HG03575 (cell line): ENCODE results near the gene ZYG11A.

ENCODE experiments used
- ATAC-seq: cut with Tn5 transposase; IDR thresholded peaks from one replicate; pipeline ENCODE4 v1.9.1; 2021; ENCODE audit not compliant: unreplicated experiment, insufficient number of reproducible peaks, low FRiP score; ENCODE audit errors: extremely low read depth

Gene ZYG11A

GRCh38 chr1:52914463-52914862 lies 71.9 kb downstream of the ZYG11A start:
- ATAC-seq, result no peak

GRCh38 chr1:52915211-52915854 lies 72.8 kb downstream of the ZYG11A start:
- ATAC-seq, result no peak

GRCh38 chr1:52915855-52916220 lies 73.3 kb downstream of the ZYG11A start:
- ATAC-seq, result no peak

GRCh38 chr1:52916241-52916975 lies 73.8 kb downstream of the ZYG11A start:
- ATAC-seq, result no peak

GRCh38 chr1:52917156-52917555 lies 74.6 kb downstream of the ZYG11A start:
- no peak for ATAC-seq

- ATAC-seq, result no peak
These were observed 75.0 kb downstream of the ZYG11A start for GRCh38 chr1:52917581-52917980.

- ATAC-seq, result no peak
These were observed 75.6 kb downstream of the ZYG11A start for GRCh38 chr1:52918201-52918600.

GRCh38 chr1:52919051-52919722 lies 76.6 kb downstream of the ZYG11A start:
- no peak for ATAC-seq

GRCh38 chr1:52919723-52920483 lies 77.3 kb downstream of the ZYG11A start:
- ATAC-seq, result no peak

- ATAC-seq, result no peak
These were observed 78.3 kb downstream of the ZYG11A start for GRCh38 chr1:52920791-52921291.

- ATAC-seq, result no peak
These were observed 83.0 kb downstream of the ZYG11A start for GRCh38 chr1:52925571-52926005.

- no peak for ATAC-seq
These were observed 84.3 kb downstream of the ZYG11A start for GRCh38 chr1:52926864-52927211.

GRCh38 chr1:52927212-52928014 lies 84.9 kb downstream of the ZYG11A start, which contains the start of gene SCP2:
Gene SCP2, plus strand, starts transcription at chr1:52927276. Its CDS starts 121 bp downstream, at chr1:52927397.
- no peak for ATAC-seq

- no peak for ATAC-seq
These were observed 85.5 kb downstream of the ZYG11A start for GRCh38 chr1:52928015-52928404.

- ATAC-seq, result no peak
These were observed 86.5 kb downstream of the ZYG11A start for GRCh38 chr1:52929019-52929418.

- no peak for ATAC-seq
These were observed 95.0 kb downstream of the ZYG11A start for GRCh38 chr1:52937433-52938182.

- ATAC-seq, result no peak
These were observed 95.6 kb downstream of the ZYG11A start for GRCh38 chr1:52938183-52938451.

GRCh38 chr1:52943876-52944416 lies 101.4 kb downstream of the ZYG11A start:
- no peak for ATAC-seq
